Pancreas (tissue), 10 donors: ENCODE measurements around the gene CASKIN2. TPM values are rescaled to one million over a fixed set of nuclear protein-coding genes. Genes with fewer than 3 reads are reported as not detected.
"Not testable (repeated sequence)": the region's sequence is repeated elsewhere in the genome, so short reads cannot be mapped to it uniquely, and the experiment has no call there.

Experiments
- ATAC-seq, 4 donors: fragments of 200-7000 bp; cut with Tn5 transposase; one replicate each; pipeline versions ENCODE4 v1.8.0 to v1.9.1; 2020; ENCODE audit warnings: mild to moderate bottlenecking in 4 of 4, moderate library complexity in 4 of 4
- DNase-seq, 6 donors: peaks; one replicate each; pipeline ENCODE4 v3.0.0-alpha.2; 2020
- FAIRE-seq: peaks from 2 replicates; lab custom pipeline; 2012; peaks lifted over from hg19 to GRCh38; lab: Jason Lieb, UNC
- H3K27ac ChIP-seq, 4 donors: fragments of 200-600 bp; sonication (generic); 1 replicate in 3 of 4; 2 replicates in 1 of 4; pipeline versions ENCODE4 v1.5.0 to v1.8.0; 2020
- H3K27me3 ChIP-seq, 4 donors: fragments of 200-600 bp; one replicate each; pipeline ENCODE4 v1.8.0; 2021
- H3K36me3 ChIP-seq, 3 donors: fragments of 200-600 bp; sonication (generic) in 1 of 3; one replicate each; pipeline versions ENCODE4 v1.5.0 to v1.8.0; 2020 to 2021
- H3K4me1 ChIP-seq, 3 donors: fragments of 200-600 bp; one replicate each; pipeline ENCODE4 v1.8.0; 2021
- H3K4me3 ChIP-seq, 4 donors: fragments of 200-600 bp; sonication (generic) in 2 of 4; one replicate each; pipeline versions ENCODE4 v1.5.0 to v1.8.0; 2020 to 2021
- H3K9me3 ChIP-seq, 4 donors: fragments of 200-600 bp; one replicate each; pipeline ENCODE4 v1.8.0; 2021
- CTCF ChIP-seq, 4 donors: fragments of 200-600 bp; sonication (generic) in 3 of 4; IDR thresholded peaks; one replicate each; pipeline versions ENCODE4 v1.5.0 to v1.8.0; 2021; ENCODE audit warnings: antibody characterized with exemption in 4 of 4
- WGBS, 2 donors: extraction: QIAGEN DNeasy Blood & Tissue Kit; methylation state at CpG; one replicate each; pipeline ENCODE4 v1.1.7; 2013; 5-methylcytosine and 5-hydroxymethylcytosine counted together
- intact Hi-C, 3 donors: fragments of 100-400 bp; cut with DNase I; formaldehyde crosslinking; loops; one replicate each; pipeline versions ENCODE4 v1.11.1 to v1.14.2; 2022
- microRNA-seq, 2 donors: library from miRNA; unstranded; fragments of <30 nt; microRNA quantifications; one replicate each; pipeline versions ENCODE4 to v1.1.0, GENCODE V29; 2019 to 2020
- polyA plus RNA-seq, 2 donors: library from polyadenylated mRNA; stranded (reverse); fragments of 200-250 nt; gene quantifications; one replicate each; pipeline ENCODE4 v1.2.3, GENCODE V29; 2013
- total RNA-seq, 6 donors: library from RNA; stranded (reverse); fragmentation: NEBNext Ultra II Directional in 4 of 6; extraction: Animal tissue kit (Norgen Biotek cat#: 25700) in 4 of 6; gene quantifications; one replicate each; pipeline versions ENCODE4 v1.2.1 to v1.2.4, GENCODE V29; 2021 to 2023
- donor health status: healthy with polysubstance abuse.
- donor health status: DM: no; HTN: no; CAD: no; lungs with moderate emphysema.
- donor health status: DM: no; HTN: no; CAD: no.
- donor health status: control.
- donor health status: control.
- donor health status: Bipolar disorder and iron deficiency.
- donor health status: DM: yes; HTN: yes; CAD: no.
- donor health status: DM: no; HTN: no; CAD: no.
- donor health status: DM: no; HTN: no; CAD: no.
- donor health status: DM: yes; HTN: yes; CAD: no.

CASKIN2 gene
- total and polyA plus RNA-seq, 8 donors, result 12.1 to 20.7 (median 13.2) TPM

GRCh38 chr17:75456417-75457046 is 58.8 kb downstream of the CASKIN2 start, which contains the start of gene TMEM94:
TMEM94 (plus strand) TSS chr17:75456635; CDS start chr17:75471906, 15,271 bp downstream.
- FAIRE-seq, result peak; percentile 41
- WGBS, 2 donors, result 0% methylated on average over 31 to 33 of the region's 33 CpGs

GRCh38 chr17:75456039-75456416 is 59.3 kb downstream of the CASKIN2 start:
- 0 to 3% methylated on average over 13 of the region's 13 CpGs for WGBS, 2 donors
- intact Hi-C loops, result no loop called here
- Histone ChIP-seq H3K36me3 (no peaks in the 10 kb centered on the region), H3K27me3 (no peaks in the 10 kb centered on the region), H3K4me3 (peak overlapping the region; percentile 80 to 94 (median 82)), H3K9me3 (no peaks in the 10 kb centered on the region), H3K4me1 (peaks cover 0 to 15% (median 4%) of the 10 kb centered on the region in 3 donors), H3K27ac (peak overlapping the region; percentile 41 to 87 (median 77))
- TF ChIP-seq CTCF (IDR thresholded peaks at IDR 0.05), result no peak
- DNase-seq, result peak in 1 of 6 donors; percentile 13
- FAIRE-seq, result no peak
- peak; percentile 36 to 58 (median 46) for ATAC-seq

More at GRCh38 chr17:75456417-75457046, 58.8 kb downstream of the CASKIN2 start, which contains the start of gene TMEM94:
- Histone ChIP-seq H3K27me3 (no peaks in the 10 kb centered on the region), H3K4me1 (peaks cover 0 to 15% (median 4%) of the 10 kb centered on the region in 3 donors), H3K36me3 (no peaks in the 10 kb centered on the region), H3K27ac (peak within 1 kb of the TSS; percentile 41 to 87 (median 77)), H3K4me3 (peak within 1 kb of the TSS; percentile 80 to 94 (median 82)), H3K9me3 (no peaks in the 10 kb centered on the region)
- intact Hi-C loops, result no loop called here
- peak; percentile 87 to 97 (median 94) for DNase-seq
- TF ChIP-seq CTCF (IDR thresholded peaks at IDR 0.05), result no peak
- ATAC-seq, result peak; percentile 97 to 100 (median 100)

- DNase-seq, H3K27me3 ChIP-seq, ATAC-seq, H3K27ac ChIP-seq, intact Hi-C loops, FAIRE-seq, H3K36me3 ChIP-seq, H3K4me3 ChIP-seq, H3K9me3 ChIP-seq: not testable (repeated sequence)
- WGBS, 2 donors, result 94 to 99% methylated on average over 3 of the region's 3 CpGs
- peaks cover 0 to 15% (median 4%) of the 10 kb centered on the region in 3 donors for H3K4me1 ChIP-seq
Measured at GRCh38 chr17:75454672-75455071, 60.7 kb downstream of the CASKIN2 start.

- ATAC-seq, result no peak
- Histone ChIP-seq H3K27me3 (no peaks in the 10 kb centered on the region), H3K4me3 (no peak overlapping the region), H3K4me1 (peaks cover 0 to 15% (median 4%) of the 10 kb centered on the region in 3 donors), H3K9me3 (no peaks in the 10 kb centered on the region), H3K27ac (no peak overlapping the region), H3K36me3 (no peaks in the 10 kb centered on the region)
- FAIRE-seq, result no peak
- intact Hi-C loops, result no loop called here
- no peak for TF ChIP-seq CTCF (IDR thresholded peaks at IDR 0.05)
- no peak for DNase-seq
Measured at GRCh38 chr17:75454193-75454592, 61.1 kb downstream of the CASKIN2 start.

GRCh38 chr17:75450270-75450669 is 65.1 kb downstream of the CASKIN2 start:
- ATAC-seq, result no peak

More at GRCh38 chr17:75450270-75450669, 65.1 kb downstream of the CASKIN2 start:
- H3K4me1 ChIP-seq, result no peaks in the 10 kb centered on the region
- DNase-seq (no peak), FAIRE-seq (no peak)
- TF ChIP-seq CTCF (IDR thresholded peaks at IDR 0.05), result no peak
- no peaks in the 10 kb centered on the region for H3K27me3 ChIP-seq
- H3K36me3 ChIP-seq, result no peaks in the 10 kb centered on the region
- H3K9me3 ChIP-seq, result no peaks in the 10 kb centered on the region
- 72 to 78% methylated on average over 4 of the region's 4 CpGs for WGBS, 2 donors
- H3K27ac ChIP-seq, result no peak overlapping the region
- intact Hi-C loops, result no loop called here
- H3K4me3 ChIP-seq, result no peak overlapping the region

Small RNA genes lying within 50 kb of the gene (microRNA-seq; reads per million reads assigned to microRNA genes)
- 0.39 to 0.88 reads per million in 2 donors for gene MIR6785

Other genes starting within 250 kb of the CASKIN2 start
- 10 to 100 TPM; 11.7 to 15.4 (median 14.7) TPM for gene MIF4GD, start 244.3 kb downstream of the CASKIN2 start, total RNA-seq
- 10 to 100 TPM; 10.6 to 17.6 TPM for gene MIF4GD, start 244.3 kb downstream of the CASKIN2 start, polyA plus RNA-seq
- gene SLC25A19, start 226.1 kb downstream of the CASKIN2 start, total RNA-seq, result 10 to 100 TPM in 1 of 6 donors, 1 to 10 TPM in 5; 4.4 to 10.8 (median 6.7) TPM
- gene SLC25A19, start 226.1 kb downstream of the CASKIN2 start, polyA plus RNA-seq, result 1 to 10 TPM; 8.5 to 9.3 TPM
- gene GRB2, start 109.9 kb downstream of the CASKIN2 start, total RNA-seq, result 10 to 100 TPM; 25.2 to 64.7 (median 36.5) TPM
- gene GRB2, start 109.9 kb downstream of the CASKIN2 start, polyA plus RNA-seq, result 10 to 100 TPM; 18.5 to 24.4 TPM
- gene TMEM94, start 58.9 kb downstream of the CASKIN2 start, total RNA-seq, result 10 to 100 TPM; 29.9 to 53.3 (median 34.9) TPM
- 10 to 100 TPM; 55.4 to 64.9 TPM for gene TMEM94, start 58.9 kb downstream of the CASKIN2 start, polyA plus RNA-seq
- gene TSEN54, start 991 bp upstream of the CASKIN2 start, total RNA-seq, result 10 to 100 TPM; 14.9 to 20.0 (median 19.1) TPM
- 100 to 1,000 TPM in 1 of 2 donors, 10 to 100 TPM in 1; 55.1 to 105 TPM for gene TSEN54, start 991 bp upstream of the CASKIN2 start, polyA plus RNA-seq
- 100 to 1,000 TPM in 3 of 6 donors, 10 to 100 TPM in 3; 87.8 to 130 (median 101) TPM for gene LLGL2, start 10.2 kb upstream of the CASKIN2 start, total RNA-seq
- gene LLGL2, start 10.2 kb upstream of the CASKIN2 start, polyA plus RNA-seq, result 100 to 1,000 TPM; 286 to 296 TPM
- gene MYO15B, start 72.3 kb upstream of the CASKIN2 start, total RNA-seq, result 10 to 100 TPM; 25.9 to 82.0 (median 38.6) TPM
- gene MYO15B, start 72.3 kb upstream of the CASKIN2 start, polyA plus RNA-seq, result 100 to 1,000 TPM; 307 to 325 TPM
- gene SMIM5, start 117.9 kb upstream of the CASKIN2 start, total RNA-seq, result 1 to 10 TPM in 1 of 6 donors, under 1 TPM in 5; 0.55 to 1.2 (median 0.82) TPM
- gene SMIM5, start 117.9 kb upstream of the CASKIN2 start, polyA plus RNA-seq, result 10 to 100 TPM in 1 of 2 donors, 1 to 10 TPM in 1; 6.3 to 15.3 TPM
- gene RECQL5, start 151.6 kb upstream of the CASKIN2 start, total RNA-seq, result 10 to 100 TPM in 4 of 6 donors, 1 to 10 TPM in 2; 8.7 to 29.4 (median 12.8) TPM
- gene RECQL5, start 151.6 kb upstream of the CASKIN2 start, polyA plus RNA-seq, result 10 to 100 TPM; 54.3 to 65.2 TPM
- gene SAP30BP, start 151.8 kb upstream of the CASKIN2 start, total RNA-seq, result 10 to 100 TPM; 22.4 to 45.3 (median 37.0) TPM
- 100 to 1,000 TPM in 1 of 2 donors, 10 to 100 TPM in 1; 81.8 to 106 TPM for gene SAP30BP, start 151.8 kb upstream of the CASKIN2 start, polyA plus RNA-seq
- 10 to 100 TPM; 16.4 to 50.5 (median 20.3) TPM for gene ITGB4, start 205.9 kb upstream of the CASKIN2 start, total RNA-seq
- gene ITGB4, start 205.9 kb upstream of the CASKIN2 start, polyA plus RNA-seq, result 10 to 100 TPM; 23.0 to 25.2 TPM
- 10 to 100 TPM; 18.0 to 23.2 (median 19.6) TPM for gene GALK1, start 249.7 kb upstream of the CASKIN2 start, total RNA-seq
- 10 to 100 TPM; 25.5 to 29.8 TPM for gene GALK1, start 249.7 kb upstream of the CASKIN2 start, polyA plus RNA-seq